Gastroesophageal sphincter (tissue), 4 donors: ENCODE results near the gene CD27. TPM values are rescaled to one million over a fixed set of nuclear protein-coding genes. Genes with fewer than 3 reads are reported as not detected.
"Not testable (repeated sequence)": the region's sequence is repeated elsewhere in the genome, so short reads cannot be mapped to it uniquely, and the experiment has no call there.

Experiments used
- ATAC-seq: fragments of 150-250 bp; one replicate; pipeline ENCODE4 v1.9.1; 2016; ENCODE audit warnings: mild to moderate bottlenecking, moderate library complexity
- H3K27ac ChIP-seq, 4 donors: fragments of 200-600 bp; sonication (generic) in 3 of 4; 1 replicate in 3 of 4; 2 replicates in 1 of 4; pipeline ENCODE4 v1.5.1; 2016 to 2019
- H3K27me3 ChIP-seq: fragments of 200-600 bp; sonication (generic); one replicate; pipeline ENCODE4 v1.5.1; 2019
- H3K36me3 ChIP-seq, 2 donors: fragments of 200-600 bp; sonication (generic); one replicate each; pipeline ENCODE4 v1.5.1; 2019; ENCODE audit warnings: control low read depth in 1 of 2
- H3K4me1 ChIP-seq, 3 donors: fragments of 200-600 bp; sonication (generic); 1 replicate in 2 of 3; 2 replicates in 1 of 3; pipeline ENCODE4 v1.5.1; 2016 to 2019; ENCODE audit warnings: control low read depth in 2 of 3
- H3K4me3 ChIP-seq, 2 donors: fragments of 200-600 bp; sonication (generic); one replicate each; pipeline ENCODE4 v1.5.1; 2019; ENCODE audit warnings: mild to moderate bottlenecking in 1 of 2, moderate library complexity in 1 of 2
- H3K9me3 ChIP-seq, 3 donors: fragments of 200-600 bp; sonication (generic); one replicate each; pipeline ENCODE4 v1.5.1; 2017 to 2019; ENCODE audit warnings: control low read depth in 2 of 3
- EP300 ChIP-seq: sonication (generic); formaldehyde crosslinking; IDR thresholded peaks from one replicate; pipeline ENCODE4 v1.6.1; 2017; ENCODE audit warnings: antibody characterized with exemption, mild to moderate bottlenecking
- POLR2A ChIP-seq, 2 donors: fragments of 450-650 bp; IDR thresholded peaks; one replicate each; pipeline ENCODE4 v1.6.1; 2017; ENCODE audit warnings: antibody characterized with exemption in 2 of 2, mild to moderate bottlenecking in 2 of 2, moderate library complexity in 1 of 2
- POLR2AphosphoS5 ChIP-seq: sonication (generic); formaldehyde crosslinking; IDR thresholded peaks from one replicate; pipeline ENCODE4 v1.6.1; 2017; ENCODE audit warnings: antibody characterized with exemption
- WGBS, 2 donors: methylation state at CpG; one replicate each; pipeline ENCODE4 v1.1.5; 2018; ENCODE audit warnings: low coverage in 1 of 2; 5-methylcytosine and 5-hydroxymethylcytosine counted together
- total RNA-seq, 4 donors: library from RNA; depleted of rRNA; stranded (reverse); fragments of >200 nt; gene quantifications; one replicate each; pipeline ENCODE4 v1.1.0, GENCODE V29; 2016
- TF ChIP-seq, protein P1 (sequence below), 4 experiments: fragments of 200-600 bp in 2 of 4; fragments of 450-650 bp in 2 of 4; sonication (generic) in 1 of 4; IDR thresholded peaks; one replicate each; pipeline ENCODE4 v1.5.1; 2017 to 2019; ENCODE audit warnings: antibody characterized with exemption in 4 of 4, mild to moderate bottlenecking in 2 of 4, moderate library complexity in 2 of 4

CD27 gene
- total RNA-seq, 4 donors from 2014 or later = 0.45 to 0.89 TPM; not detected in 2

DNA sequence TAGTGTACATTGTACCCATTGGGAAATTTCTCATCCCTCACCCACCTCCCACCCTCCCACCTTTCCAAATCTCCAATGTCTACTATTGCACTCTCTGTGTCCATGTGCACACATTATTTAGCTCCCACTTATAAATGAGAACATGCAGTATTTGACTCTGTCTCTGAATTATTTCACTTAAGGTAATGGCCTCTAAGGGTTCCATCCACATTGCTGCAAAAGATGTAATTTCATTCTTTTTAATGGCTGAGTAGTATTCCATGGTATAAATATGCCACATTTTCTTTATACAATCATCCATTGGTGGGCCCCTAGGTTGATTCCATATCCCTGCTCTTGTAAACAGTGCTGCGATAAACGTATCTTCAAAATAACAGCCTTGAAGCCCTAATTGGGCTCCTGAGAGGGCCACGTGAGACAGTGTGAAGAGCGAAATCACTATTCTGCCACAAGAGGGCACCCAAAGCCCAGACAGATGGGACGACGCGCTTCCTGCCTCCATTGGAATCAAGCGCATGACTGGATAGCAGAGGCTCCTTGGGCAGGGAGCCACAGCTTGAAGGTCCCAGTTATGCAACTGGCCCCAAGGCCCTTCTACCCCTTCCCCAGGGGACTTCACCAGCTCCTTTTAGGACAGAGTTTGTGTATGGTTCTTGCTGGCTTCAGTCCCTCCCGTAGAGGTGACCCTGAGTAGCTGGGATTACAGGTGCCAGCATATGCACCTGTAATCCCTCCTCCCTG, 21.3 kb upstream of the CD27 start:
- TF ChIP-seq POLR2A (IDR thresholded peaks at IDR 0.05) (no peak), POLR2AphosphoS5 (peak; percentile 83), EP300 (no peak)
- TF ChIP-seq, protein P1, sequence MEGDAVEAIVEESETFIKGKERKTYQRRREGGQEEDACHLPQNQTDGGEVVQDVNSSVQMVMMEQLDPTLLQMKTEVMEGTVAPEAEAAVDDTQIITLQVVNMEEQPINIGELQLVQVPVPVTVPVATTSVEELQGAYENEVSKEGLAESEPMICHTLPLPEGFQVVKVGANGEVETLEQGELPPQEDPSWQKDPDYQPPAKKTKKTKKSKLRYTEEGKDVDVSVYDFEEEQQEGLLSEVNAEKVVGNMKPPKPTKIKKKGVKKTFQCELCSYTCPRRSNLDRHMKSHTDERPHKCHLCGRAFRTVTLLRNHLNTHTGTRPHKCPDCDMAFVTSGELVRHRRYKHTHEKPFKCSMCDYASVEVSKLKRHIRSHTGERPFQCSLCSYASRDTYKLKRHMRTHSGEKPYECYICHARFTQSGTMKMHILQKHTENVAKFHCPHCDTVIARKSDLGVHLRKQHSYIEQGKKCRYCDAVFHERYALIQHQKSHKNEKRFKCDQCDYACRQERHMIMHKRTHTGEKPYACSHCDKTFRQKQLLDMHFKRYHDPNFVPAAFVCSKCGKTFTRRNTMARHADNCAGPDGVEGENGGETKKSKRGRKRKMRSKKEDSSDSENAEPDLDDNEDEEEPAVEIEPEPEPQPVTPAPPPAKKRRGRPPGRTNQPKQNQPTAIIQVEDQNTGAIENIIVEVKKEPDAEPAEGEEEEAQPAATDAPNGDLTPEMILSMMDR (IDR thresholded peaks at IDR 0.05) = peak; percentile 80 to 97 (median 94)
- H3K9me3 ChIP-seq = no peaks in the 10 kb centered on the region
- H3K27ac ChIP-seq = peak overlapping the region in 3 of 4 donors; percentile 27 to 57 (median 57)
- H3K4me3 ChIP-seq = no peak overlapping the region
- no peaks in the 10 kb centered on the region for H3K27me3 ChIP-seq
- peak; percentile 97 for ATAC-seq
- 0% methylated on average over 1 to 5 of the region's 9 CpGs for WGBS, 2 donors
- H3K36me3 ChIP-seq = no peaks in the 10 kb centered on the region
- peaks cover 0 to 24% (median 5%) of the 10 kb centered on the region in 3 donors for H3K4me1 ChIP-seq

DNA sequence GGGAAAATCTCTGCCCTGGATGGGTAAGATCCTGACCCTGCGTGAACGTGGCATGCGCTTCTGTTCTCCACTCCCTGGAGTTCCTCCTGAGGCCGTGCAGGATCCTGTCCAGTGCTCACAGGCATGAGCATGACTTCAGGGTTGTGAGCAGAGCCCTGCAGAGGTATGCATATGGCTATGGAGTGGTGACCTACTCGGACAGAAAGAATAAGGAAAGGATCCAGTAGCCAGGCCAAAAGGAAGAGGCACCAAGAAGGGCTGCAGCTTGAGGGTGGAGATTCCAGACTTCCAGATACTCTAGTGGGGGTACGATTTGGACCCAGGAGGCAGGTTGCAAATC, 20.8 kb upstream of the CD27 start:
- Histone ChIP-seq H3K27me3 (no peaks in the 10 kb centered on the region), H3K4me3 (no peak overlapping the region), H3K27ac (peak overlapping the region in 3 of 4 donors; percentile 27 to 57 (median 57)), H3K9me3 (no peaks in the 10 kb centered on the region), H3K36me3 (no peaks in the 10 kb centered on the region), H3K4me1 (peaks cover 0 to 24% (median 5%) of the 10 kb centered on the region in 3 donors)
- WGBS, 2 donors = 80 to 100% methylated on average over 1 to 2 of the region's 6 CpGs
- TF ChIP-seq EP300 (no peak), POLR2AphosphoS5 (no peak)
- no peak for ATAC-seq

DNA sequence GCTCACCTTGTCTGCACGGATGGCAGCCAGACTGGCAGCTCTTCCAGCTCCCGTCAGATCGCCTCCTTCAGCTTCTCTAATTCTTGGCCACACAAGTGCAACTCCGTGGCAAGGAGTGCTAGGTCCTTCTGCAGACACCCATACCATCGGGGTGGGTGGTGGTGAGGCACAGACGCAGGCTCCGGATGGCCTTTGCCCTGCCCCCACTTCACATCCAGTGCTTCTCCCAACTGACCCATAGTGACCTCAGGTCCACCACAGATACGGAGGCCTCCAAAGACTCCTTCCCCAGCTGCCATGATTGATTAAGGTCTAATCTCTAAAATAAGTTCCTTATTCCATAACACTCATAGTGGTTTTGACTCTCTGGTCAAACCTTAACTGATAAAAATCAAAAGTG, 19.9 kb upstream of the CD27 start:
- 60 to 87% methylated on average over 1 to 7 of the region's 8 CpGs for WGBS, 2 donors
- no peak overlapping the region for H3K27ac ChIP-seq
- ATAC-seq = no peak

GRCh38 chr12:6425590-6426531, 18.9 kb upstream of the CD27 start:
- Histone ChIP-seq H3K4me3 (no peak overlapping the region), H3K4me1 (peaks cover 4 to 24% (median 12%) of the 10 kb centered on the region in 3 donors), H3K9me3 (no peaks in the 10 kb centered on the region), H3K27ac (no peak overlapping the region), H3K36me3 (no peaks in the 10 kb centered on the region), H3K27me3 (no peaks in the 10 kb centered on the region)
- no peak for TF ChIP-seq POLR2A (IDR thresholded peaks at IDR 0.05)
- TF ChIP-seq, protein P1 (IDR thresholded peaks at IDR 0.05) = no peak
- TF ChIP-seq EP300 = no peak
- WGBS, 2 donors = 73 to 77% methylated on average over 11 to 16 of the region's 23 CpGs
- no peak for ATAC-seq

More for the DNA sequence above, 19.9 kb upstream of the CD27 start:
- H3K9me3 ChIP-seq = no peaks in the 10 kb centered on the region
- H3K4me1 ChIP-seq = peaks cover 0 to 26% (median 7%) of the 10 kb centered on the region in 3 donors
- H3K27me3 ChIP-seq = no peaks in the 10 kb centered on the region
- H3K4me3 ChIP-seq = no peak overlapping the region
- TF ChIP-seq EP300 (no peak), POLR2A (IDR thresholded peaks at IDR 0.05) (no peak), POLR2AphosphoS5 (no peak)
- TF ChIP-seq, protein P1 (IDR thresholded peaks at IDR 0.05) = no peak
- no peaks in the 10 kb centered on the region for H3K36me3 ChIP-seq

- ATAC-seq = no peak
- Histone ChIP-seq H3K27me3 (no peaks in the 10 kb centered on the region), H3K4me1 (peaks cover 9 to 30% (median 15%) of the 10 kb centered on the region in 3 donors), H3K9me3 (no peaks in the 10 kb centered on the region), H3K27ac (no peak overlapping the region), H3K4me3 (no peak overlapping the region), H3K36me3 (no peaks in the 10 kb centered on the region)
- TF ChIP-seq POLR2AphosphoS5 = no peak
- no peak for TF ChIP-seq EP300
- TF ChIP-seq, protein P1 (IDR thresholded peaks at IDR 0.05) = no peak
- TF ChIP-seq POLR2A (IDR thresholded peaks at IDR 0.05) = no peak
- 51 to 68% methylated on average over 3 to 9 of the region's 14 CpGs for WGBS, 2 donors
These were observed 17.7 kb upstream of the CD27 start for GRCh38 chr12:6426882-6427671.

DNA sequence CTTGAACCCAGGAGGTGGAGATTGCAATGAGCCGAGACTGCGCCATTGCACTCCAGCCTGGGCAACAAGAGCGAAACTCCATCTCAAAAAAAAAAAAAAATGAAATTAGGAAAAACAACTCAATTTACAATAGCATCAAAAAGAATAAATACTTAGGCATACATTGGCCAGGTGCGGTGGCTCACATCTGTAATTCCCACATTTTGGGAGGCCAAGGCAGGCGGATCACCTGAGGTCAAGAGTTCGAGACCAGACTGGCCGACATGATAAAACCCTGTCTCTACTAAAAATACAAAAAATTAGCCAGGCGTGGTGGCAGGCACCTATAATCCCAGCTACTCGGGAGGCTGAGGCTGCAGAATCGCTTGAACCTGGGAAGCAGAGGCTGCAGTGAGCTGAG, 17.0 kb upstream of the CD27 start:
- WGBS, 2 donors = 93% methylated on average over 7 of the region's 10 CpGs; no CpG with 5 or more reads in 1 of the 2 donors
- H3K36me3 ChIP-seq, H3K27ac ChIP-seq, H3K9me3 ChIP-seq, H3K27me3 ChIP-seq, ATAC-seq, H3K4me3 ChIP-seq: not testable (repeated sequence)
- H3K4me1 ChIP-seq = peaks cover 9 to 30% (median 15%) of the 10 kb centered on the region in 3 donors
